ENCODE results near the gene CBARP. TPM values are rescaled to one million over a fixed set of nuclear protein-coding genes. Genes with fewer than 3 reads are reported as not detected.
A peak's percentile ranks its signal among the peaks of the same experiment; 100 is the strongest.

CBARP gene
- total and polyA plus RNA-seq, 2 of the 13 experiments (the other 11 are each of a cell fraction or from before 2014, with no cell fraction given) = 1.2 to 1.4 TPM

DNA sequence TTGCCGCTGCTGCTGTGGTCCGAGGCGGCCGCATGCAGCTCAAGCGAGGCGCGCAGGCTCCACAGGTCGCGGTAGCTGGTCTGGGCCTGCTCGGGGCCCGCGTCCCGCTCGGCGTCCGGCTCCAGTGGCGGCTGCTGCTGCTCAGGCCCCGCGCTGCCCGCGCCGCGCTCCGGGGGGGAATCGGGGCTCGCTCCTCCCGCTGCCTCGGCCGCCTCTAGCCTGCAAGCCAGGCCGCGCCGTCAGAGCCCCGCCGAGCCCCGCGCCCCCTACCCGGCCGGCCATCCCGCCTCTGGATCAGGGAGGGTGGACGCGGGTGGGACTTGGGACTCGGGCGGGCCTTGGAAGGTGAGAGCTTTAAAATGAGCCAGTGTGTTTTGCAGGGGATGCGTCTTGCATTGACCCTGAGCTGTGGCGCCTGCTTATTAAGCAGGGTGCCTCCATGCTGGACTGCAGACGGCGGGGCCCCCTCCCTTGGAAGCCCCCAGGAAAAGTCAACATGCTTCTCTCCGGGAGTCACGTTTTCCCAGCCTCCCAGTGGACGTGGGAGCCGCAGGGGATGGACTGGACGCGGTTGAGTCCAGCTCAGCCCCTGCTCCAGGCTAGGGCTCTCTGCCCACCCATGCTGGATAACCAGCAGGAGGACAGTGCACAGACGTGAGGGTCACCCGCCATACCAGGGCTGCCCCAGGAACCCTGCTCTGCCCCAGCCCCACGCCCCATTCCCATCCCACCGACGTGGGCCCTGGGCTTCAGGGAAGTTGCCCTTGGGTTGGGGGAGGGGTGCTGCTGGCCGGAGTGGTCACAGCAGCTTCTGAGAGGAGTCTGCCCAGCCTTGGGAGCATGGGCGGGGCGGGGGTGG is 7.7 kb downstream of the CBARP start:
- Histone ChIP-seq H3K79me2 (ENCODE audit: insufficient read depth, low read length) (no peaks in the 10 kb centered on the region), H3K9ac (ENCODE audit: insufficient read depth, low read depth, low read length) (no peak overlapping the region), H3K9me3 (ENCODE audit: low read length) (no peaks in the 10 kb centered on the region), H3K4me1 (ENCODE audit: insufficient read depth, low read length) (peaks cover 24% of the 10 kb centered on the region), H3K36me3 (replicated peaks in 1 of 2; ENCODE audit: control insufficient read depth in 1 of 2, insufficient read depth in 2 of 2, low read length in 2 of 2) (peaks cover 4% of the 10 kb centered on the region in 2 experiments; a peak in 2 of 5 replicates), H3K27ac (ENCODE audit: extremely low read length, insufficient read depth, low read length) (no peak overlapping the region), H4K20me1 (ENCODE audit: insufficient read depth, low read length) (no peaks in the 10 kb centered on the region), H3K4me3 (replicated peaks in 1 of 3; ENCODE audit: insufficient read depth in 1 of 3, low read depth in 2 of 3, low read length in 3 of 3) (no peak overlapping the region), H2AFZ (ENCODE audit: low read length) (no peak overlapping the region), H3K4me2 (ENCODE audit: low read depth, low read length) (no peak overlapping the region), H3K27me3 (ENCODE audit: control insufficient read depth in 1 of 2, insufficient read depth in 2 of 2, low read length in 2 of 2) (no peaks in the 10 kb centered on the region)
- intact Hi-C loops (cut with micrococcal nuclease; ENCODE audit: unreplicated experiment) = no loop called here
- no peak for FAIRE-seq
- no peak for ATAC-seq
- ChIA-PET POLR2A (interaction anchor here (0.5 kb wide), 1 partner anchor 634 kb away, joined by 3 read pairs; no protein-coding TSS in a partner anchor), CTCF (ENCODE audit: low intra/inter-chr PET ratio, low total read pairs) (no interaction called here)
- in situ Hi-C loops (cut with HindIII; ENCODE audit: extremely low pct_ligation_motif_present, low pct_unique_long_range_greater_than_20kb) = no loop called here
- WGBS (ENCODE audit: low lambda C conversion rate) = over 99% methylated on average over 18 of the region's 61 CpGs
- no TSS peak for BruUV-seq (replicated peaks)
- no peak for DNase-seq (ENCODE audit: low spot score)
- TF ChIP-seq, protein P1, sequence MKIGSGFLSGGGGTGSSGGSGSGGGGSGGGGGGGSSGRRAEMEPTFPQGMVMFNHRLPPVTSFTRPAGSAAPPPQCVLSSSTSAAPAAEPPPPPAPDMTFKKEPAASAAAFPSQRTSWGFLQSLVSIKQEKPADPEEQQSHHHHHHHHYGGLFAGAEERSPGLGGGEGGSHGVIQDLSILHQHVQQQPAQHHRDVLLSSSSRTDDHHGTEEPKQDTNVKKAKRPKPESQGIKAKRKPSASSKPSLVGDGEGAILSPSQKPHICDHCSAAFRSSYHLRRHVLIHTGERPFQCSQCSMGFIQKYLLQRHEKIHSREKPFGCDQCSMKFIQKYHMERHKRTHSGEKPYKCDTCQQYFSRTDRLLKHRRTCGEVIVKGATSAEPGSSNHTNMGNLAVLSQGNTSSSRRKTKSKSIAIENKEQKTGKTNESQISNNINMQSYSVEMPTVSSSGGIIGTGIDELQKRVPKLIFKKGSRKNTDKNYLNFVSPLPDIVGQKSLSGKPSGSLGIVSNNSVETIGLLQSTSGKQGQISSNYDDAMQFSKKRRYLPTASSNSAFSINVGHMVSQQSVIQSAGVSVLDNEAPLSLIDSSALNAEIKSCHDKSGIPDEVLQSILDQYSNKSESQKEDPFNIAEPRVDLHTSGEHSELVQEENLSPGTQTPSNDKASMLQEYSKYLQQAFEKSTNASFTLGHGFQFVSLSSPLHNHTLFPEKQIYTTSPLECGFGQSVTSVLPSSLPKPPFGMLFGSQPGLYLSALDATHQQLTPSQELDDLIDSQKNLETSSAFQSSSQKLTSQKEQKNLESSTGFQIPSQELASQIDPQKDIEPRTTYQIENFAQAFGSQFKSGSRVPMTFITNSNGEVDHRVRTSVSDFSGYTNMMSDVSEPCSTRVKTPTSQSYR (CRISPR knock-in tag; IDR thresholded peaks at IDR 0.05; ENCODE audit: borderline replicate concordance) = 0 out of 2 replicates have a peak, but pooled peaks have one; percentile 18
- TF ChIP-seq ZNF230 (CRISPR knock-in tag; IDR thresholded peaks at IDR 0.05) (no peak), ZNF768 (CRISPR knock-in tag; IDR thresholded peaks at IDR 0.05) (peak; percentile 5; the same call in 1 of the 2 replicates), ZBTB38 (CRISPR knock-in tag; IDR thresholded peaks at IDR 0.05) (peak; percentile 71), HNF4G (IDR thresholded peaks at IDR 0.05; ENCODE audit: borderline replicate concordance, low read depth, low read length) (0 out of 2 replicates have a peak, but pooled peaks have one; percentile 11), HNF4G (CRISPR knock-in tag; IDR thresholded peaks at IDR 0.05; ENCODE audit: borderline replicate concordance, low read depth) (no peak), ZBTB7A (CRISPR knock-in tag; IDR thresholded peaks at IDR 0.05) (peak; percentile 54; the same call in 1 of the 2 replicates), SP5 (CRISPR knock-in tag; IDR thresholded peaks at IDR 0.05; ENCODE audit: borderline replicate concordance, low read depth) (no peak), HNF4A (CRISPR knock-in tag; IDR thresholded peaks at IDR 0.05) (peak; percentile 13; the same call in 1 of the 2 replicates), ZNF614 (CRISPR knock-in tag; IDR thresholded peaks at IDR 0.05; ENCODE audit: borderline replicate concordance) (no peak)
- TF ChIP-seq, protein P2, sequence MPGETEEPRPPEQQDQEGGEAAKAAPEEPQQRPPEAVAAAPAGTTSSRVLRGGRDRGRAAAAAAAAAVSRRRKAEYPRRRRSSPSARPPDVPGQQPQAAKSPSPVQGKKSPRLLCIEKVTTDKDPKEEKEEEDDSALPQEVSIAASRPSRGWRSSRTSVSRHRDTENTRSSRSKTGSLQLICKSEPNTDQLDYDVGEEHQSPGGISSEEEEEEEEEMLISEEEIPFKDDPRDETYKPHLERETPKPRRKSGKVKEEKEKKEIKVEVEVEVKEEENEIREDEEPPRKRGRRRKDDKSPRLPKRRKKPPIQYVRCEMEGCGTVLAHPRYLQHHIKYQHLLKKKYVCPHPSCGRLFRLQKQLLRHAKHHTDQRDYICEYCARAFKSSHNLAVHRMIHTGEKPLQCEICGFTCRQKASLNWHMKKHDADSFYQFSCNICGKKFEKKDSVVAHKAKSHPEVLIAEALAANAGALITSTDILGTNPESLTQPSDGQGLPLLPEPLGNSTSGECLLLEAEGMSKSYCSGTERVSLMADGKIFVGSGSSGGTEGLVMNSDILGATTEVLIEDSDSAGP (CRISPR knock-in tag; IDR thresholded peaks at IDR 0.05; ENCODE audit: borderline replicate concordance) = 0 out of 2 replicates have a peak, but pooled peaks have one; percentile 20
- TF ChIP-seq, protein P3, sequence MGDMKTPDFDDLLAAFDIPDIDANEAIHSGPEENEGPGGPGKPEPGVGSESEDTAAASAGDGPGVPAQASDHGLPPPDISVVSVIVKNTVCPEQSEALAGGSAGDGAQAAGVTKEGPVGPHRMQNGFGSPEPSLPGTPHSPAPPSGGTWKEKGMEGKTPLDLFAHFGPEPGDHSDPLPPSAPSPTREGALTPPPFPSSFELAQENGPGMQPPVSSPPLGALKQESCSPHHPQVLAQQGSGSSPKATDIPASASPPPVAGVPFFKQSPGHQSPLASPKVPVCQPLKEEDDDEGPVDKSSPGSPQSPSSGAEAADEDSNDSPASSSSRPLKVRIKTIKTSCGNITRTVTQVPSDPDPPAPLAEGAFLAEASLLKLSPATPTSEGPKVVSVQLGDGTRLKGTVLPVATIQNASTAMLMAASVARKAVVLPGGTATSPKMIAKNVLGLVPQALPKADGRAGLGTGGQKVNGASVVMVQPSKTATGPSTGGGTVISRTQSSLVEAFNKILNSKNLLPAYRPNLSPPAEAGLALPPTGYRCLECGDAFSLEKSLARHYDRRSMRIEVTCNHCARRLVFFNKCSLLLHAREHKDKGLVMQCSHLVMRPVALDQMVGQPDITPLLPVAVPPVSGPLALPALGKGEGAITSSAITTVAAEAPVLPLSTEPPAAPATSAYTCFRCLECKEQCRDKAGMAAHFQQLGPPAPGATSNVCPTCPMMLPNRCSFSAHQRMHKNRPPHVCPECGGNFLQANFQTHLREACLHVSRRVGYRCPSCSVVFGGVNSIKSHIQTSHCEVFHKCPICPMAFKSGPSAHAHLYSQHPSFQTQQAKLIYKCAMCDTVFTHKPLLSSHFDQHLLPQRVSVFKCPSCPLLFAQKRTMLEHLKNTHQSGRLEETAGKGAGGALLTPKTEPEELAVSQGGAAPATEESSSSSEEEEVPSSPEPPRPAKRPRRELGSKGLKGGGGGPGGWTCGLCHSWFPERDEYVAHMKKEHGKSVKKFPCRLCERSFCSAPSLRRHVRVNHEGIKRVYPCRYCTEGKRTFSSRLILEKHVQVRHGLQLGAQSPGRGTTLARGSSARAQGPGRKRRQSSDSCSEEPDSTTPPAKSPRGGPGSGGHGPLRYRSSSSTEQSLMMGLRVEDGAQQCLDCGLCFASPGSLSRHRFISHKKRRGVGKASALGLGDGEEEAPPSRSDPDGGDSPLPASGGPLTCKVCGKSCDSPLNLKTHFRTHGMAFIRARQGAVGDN (CRISPR knock-in tag; IDR thresholded peaks at IDR 0.05) = peak; percentile 26; the same call in 1 of the 2 replicates
